HG03280 (cell line): Measurements from ENCODE around the gene CBFA2T2.
"Not testable (repeated sequence)": the region's sequence is repeated elsewhere in the genome, so short reads cannot be mapped to it uniquely, and the experiment has no call there.

Source experiments
- ATAC-seq: cut with Tn5 transposase; IDR thresholded peaks from one replicate; pipeline ENCODE4 v1.9.1; 2021; ENCODE audit warnings: mild to moderate bottlenecking, moderate library complexity; ENCODE audit not compliant: unreplicated experiment

The CBFA2T2 gene

GRCh38 chr20:33501000-33501399 lies 11.1 kb downstream of the CBFA2T2 start:
- no peak for ATAC-seq

- ATAC-seq = no peak
Observed at GRCh38 chr20:33503564-33503963, 13.7 kb downstream of the CBFA2T2 start.

GRCh38 chr20:33506576-33506975 lies 16.7 kb downstream of the CBFA2T2 start:
- no peak for ATAC-seq

GRCh38 chr20:33507461-33507860 lies 17.6 kb downstream of the CBFA2T2 start:
- no peak for ATAC-seq

GRCh38 chr20:33508015-33508414 lies 18.1 kb downstream of the CBFA2T2 start:
- ATAC-seq = not testable (repeated sequence)

- ATAC-seq = not testable (repeated sequence)
Observed at GRCh38 chr20:33509057-33509456, 19.2 kb downstream of the CBFA2T2 start.

- not testable (repeated sequence) for ATAC-seq
Observed at GRCh38 chr20:33511876-33512275, 22.0 kb downstream of the CBFA2T2 start.

- ATAC-seq = no peak
Observed at GRCh38 chr20:33515569-33516216, 25.8 kb downstream of the CBFA2T2 start.

- no peak for ATAC-seq
Observed at GRCh38 chr20:33516882-33517281, 27.0 kb downstream of the CBFA2T2 start.

- no peak for ATAC-seq
Observed at GRCh38 chr20:33518071-33518470, 28.2 kb downstream of the CBFA2T2 start.

- no peak for ATAC-seq
Observed at GRCh38 chr20:33521461-33521860, 31.6 kb downstream of the CBFA2T2 start.

GRCh38 chr20:33522256-33522820 lies 32.4 kb downstream of the CBFA2T2 start:
- no peak for ATAC-seq

GRCh38 chr20:33524261-33524660 lies 34.4 kb downstream of the CBFA2T2 start:
- no peak for ATAC-seq

- ATAC-seq = no peak
Observed at GRCh38 chr20:33526769-33527168, 36.9 kb downstream of the CBFA2T2 start.

GRCh38 chr20:33531047-33531877 lies 41.4 kb downstream of the CBFA2T2 start:
- ATAC-seq = no peak

GRCh38 chr20:33531885-33532284 lies 42.0 kb downstream of the CBFA2T2 start:
- no peak for ATAC-seq

- ATAC-seq = no peak
Observed at GRCh38 chr20:33532753-33533459, 43.0 kb downstream of the CBFA2T2 start.

- not testable (repeated sequence) for ATAC-seq
Observed at GRCh38 chr20:33535717-33536116, 45.8 kb downstream of the CBFA2T2 start.

- no peak for ATAC-seq
Observed at GRCh38 chr20:33537608-33538007, 47.7 kb downstream of the CBFA2T2 start.

GRCh38 chr20:33539129-33539528 lies 49.2 kb downstream of the CBFA2T2 start:
- ATAC-seq = no peak

- no peak for ATAC-seq
Observed at GRCh38 chr20:33540427-33540826, 50.5 kb downstream of the CBFA2T2 start.
